Kidney tubule cell (primary cell): ENCODE measurements around the gene CA12.
"Not testable (repeated sequence)": the region's sequence is repeated elsewhere in the genome, so short reads cannot be mapped to it uniquely, and the experiment has no call there.

ENCODE experiments used
- DNase-seq: peaks from one replicate; pipeline ENCODE4 v3.0.0-alpha.2; 2018; ENCODE audit warnings: low spot score

Gene CA12

GRCh38 chr15:63335543-63336240 is 46.0 kb downstream of the CA12 start:
- no peak for DNase-seq

- DNase-seq, result no peak
These were observed 46.8 kb downstream of the CA12 start for GRCh38 chr15:63334821-63335220.

- peak; percentile 95 for DNase-seq
These were observed 49.1 kb downstream of the CA12 start for GRCh38 chr15:63332367-63333124.

GRCh38 chr15:63331456-63331855 is 50.2 kb downstream of the CA12 start:
- DNase-seq, result peak; percentile 79

GRCh38 chr15:63330926-63331325 is 50.7 kb downstream of the CA12 start:
- DNase-seq, result no peak

GRCh38 chr15:63329567-63330350 is 51.9 kb downstream of the CA12 start:
- no peak for DNase-seq

- DNase-seq, result peak; percentile 49
These were observed 53.8 kb downstream of the CA12 start for GRCh38 chr15:63327648-63328421.

- no peak for DNase-seq
These were observed 56.9 kb downstream of the CA12 start for GRCh38 chr15:63324770-63325169.

- no peak for DNase-seq
These were observed 57.7 kb downstream of the CA12 start for GRCh38 chr15:63323798-63324563.

GRCh38 chr15:63322541-63322940 is 59.1 kb downstream of the CA12 start:
- DNase-seq, result peak; percentile 60

- DNase-seq, result no peak
These were observed 60.2 kb downstream of the CA12 start for GRCh38 chr15:63321462-63321861.

GRCh38 chr15:63320981-63321380 is 60.7 kb downstream of the CA12 start:
- not testable (repeated sequence) for DNase-seq

GRCh38 chr15:63320446-63320845 is 61.2 kb downstream of the CA12 start:
- DNase-seq, result not testable (repeated sequence)

- no peak for DNase-seq
These were observed 62.6 kb downstream of the CA12 start for GRCh38 chr15:63319065-63319464.

GRCh38 chr15:63318344-63318743 is 63.3 kb downstream of the CA12 start:
- peak; percentile 35 for DNase-seq

- no peak for DNase-seq
These were observed 67.2 kb downstream of the CA12 start for GRCh38 chr15:63314409-63314808.

- no peak for DNase-seq
These were observed 67.8 kb downstream of the CA12 start for GRCh38 chr15:63313825-63314224.

- no peak for DNase-seq
These were observed 69.4 kb downstream of the CA12 start for GRCh38 chr15:63312286-63312685.

- DNase-seq, result no peak
These were observed 71.0 kb downstream of the CA12 start for GRCh38 chr15:63310646-63311045.

GRCh38 chr15:63308947-63309346 is 72.7 kb downstream of the CA12 start:
- DNase-seq, result no peak

- no peak for DNase-seq
These were observed 73.2 kb downstream of the CA12 start for GRCh38 chr15:63308491-63308890.
